Activated T-cell treated with anti-CD3 and anti-CD28 coated beads, Interleukin-2, amount 50 U/mL, for 24 hours (primary cell): ENCODE data around the gene PTPRU.
"Not testable (repeated sequence)": the region's sequence is repeated elsewhere in the genome, so short reads cannot be mapped to it uniquely, and the experiment has no call there.

ENCODE experiments used
- DNase-seq: peaks from one replicate; pipeline ENCODE4 v3.0.0-alpha.2; 2020
- H3K27ac Mint-ChIP-seq: 2 replicates; pipeline ENCODE4 v1.8.0; 2020; ENCODE audit warnings: mild to moderate bottlenecking, mixed read lengths
- H3K27me3 Mint-ChIP-seq: 2 replicates; pipeline ENCODE4 v1.8.0; 2020; ENCODE audit warnings: mixed read lengths
- H3K36me3 Mint-ChIP-seq: 2 replicates; pipeline ENCODE4 v1.8.0; 2020; ENCODE audit warnings: low read depth, mixed read lengths
- H3K4me1 Mint-ChIP-seq: 2 replicates; pipeline ENCODE4 v1.8.0; 2020; ENCODE audit warnings: low read depth, mixed read lengths
- H3K4me3 Mint-ChIP-seq: 2 replicates; pipeline ENCODE4 v1.8.0; 2020; ENCODE audit warnings: mild to moderate bottlenecking, moderate library complexity, mixed read lengths
- H3K9me3 Mint-ChIP-seq: 2 replicates; pipeline ENCODE4 v1.8.0; 2020; ENCODE audit warnings: mixed read lengths

PTPRU gene

GRCh38 chr1:29297450-29297849, 61.1 kb downstream of the PTPRU start:
- H3K9me3 Mint-ChIP-seq, result no peaks in the 10 kb centered on the region
- DNase-seq, result no peak
- no peaks in the 10 kb centered on the region for H3K36me3 Mint-ChIP-seq
- peaks cover 14% of the 10 kb centered on the region for H3K27me3 Mint-ChIP-seq
- H3K27ac Mint-ChIP-seq, result no peak overlapping the region
- no peaks in the 10 kb centered on the region for H3K4me1 Mint-ChIP-seq
- no peak overlapping the region for H3K4me3 Mint-ChIP-seq

- DNase-seq, result no peak
- Mint-ChIP-seq H3K36me3 (no peaks in the 10 kb centered on the region), H3K4me1 (no peaks in the 10 kb centered on the region), H3K27ac (no peak overlapping the region), H3K9me3 (no peaks in the 10 kb centered on the region), H3K4me3 (no peak overlapping the region), H3K27me3 (peaks cover 14% of the 10 kb centered on the region)
Measured at GRCh38 chr1:29298246-29298645, 61.9 kb downstream of the PTPRU start.

- no peaks in the 10 kb centered on the region for H3K4me1 Mint-ChIP-seq
- no peak for DNase-seq
- no peaks in the 10 kb centered on the region for H3K36me3 Mint-ChIP-seq
- H3K27me3 Mint-ChIP-seq, result peaks cover 14% of the 10 kb centered on the region
- H3K27ac Mint-ChIP-seq, result no peak overlapping the region
- no peak overlapping the region for H3K4me3 Mint-ChIP-seq
- no peaks in the 10 kb centered on the region for H3K9me3 Mint-ChIP-seq
Measured at GRCh38 chr1:29299446-29299845, 63.1 kb downstream of the PTPRU start.

- H3K9me3 Mint-ChIP-seq, DNase-seq, H3K27ac Mint-ChIP-seq, H3K36me3 Mint-ChIP-seq, H3K4me1 Mint-ChIP-seq, H3K4me3 Mint-ChIP-seq: not testable (repeated sequence)
- H3K27me3 Mint-ChIP-seq, result peaks cover 14% of the 10 kb centered on the region
Measured at GRCh38 chr1:29301732-29302131, 65.4 kb downstream of the PTPRU start.

GRCh38 chr1:29303201-29304024, 67.1 kb downstream of the PTPRU start:
- no peaks in the 10 kb centered on the region for H3K36me3 Mint-ChIP-seq
- H3K4me3 Mint-ChIP-seq, result no peak overlapping the region
- H3K27ac Mint-ChIP-seq, result no peak overlapping the region
- no peaks in the 10 kb centered on the region for H3K9me3 Mint-ChIP-seq
- H3K4me1 Mint-ChIP-seq, result no peaks in the 10 kb centered on the region
- DNase-seq, result no peak
- H3K27me3 Mint-ChIP-seq, result peaks cover 5% of the 10 kb centered on the region

- H3K27me3 Mint-ChIP-seq, result no peaks in the 10 kb centered on the region
- DNase-seq, result no peak
- no peaks in the 10 kb centered on the region for H3K9me3 Mint-ChIP-seq
- H3K4me1 Mint-ChIP-seq, result no peaks in the 10 kb centered on the region
- no peak overlapping the region for H3K4me3 Mint-ChIP-seq
- H3K27ac Mint-ChIP-seq, result no peak overlapping the region
- no peaks in the 10 kb centered on the region for H3K36me3 Mint-ChIP-seq
Measured at GRCh38 chr1:29304025-29304684, 67.8 kb downstream of the PTPRU start.

GRCh38 chr1:29305943-29306342, 69.6 kb downstream of the PTPRU start:
- no peaks in the 10 kb centered on the region for H3K4me1 Mint-ChIP-seq
- no peaks in the 10 kb centered on the region for H3K36me3 Mint-ChIP-seq
- no peak overlapping the region for H3K27ac Mint-ChIP-seq
- no peaks in the 10 kb centered on the region for H3K9me3 Mint-ChIP-seq
- H3K4me3 Mint-ChIP-seq, result no peak overlapping the region
- H3K27me3 Mint-ChIP-seq, result no peaks in the 10 kb centered on the region
- no peak for DNase-seq

GRCh38 chr1:29306471-29307140, 70.3 kb downstream of the PTPRU start:
- Mint-ChIP-seq H3K36me3 (no peaks in the 10 kb centered on the region), H3K27ac (no peak overlapping the region), H3K4me1 (no peaks in the 10 kb centered on the region), H3K9me3 (no peaks in the 10 kb centered on the region), H3K4me3 (no peak overlapping the region), H3K27me3 (no peaks in the 10 kb centered on the region)
- DNase-seq, result no peak

- Mint-ChIP-seq H3K36me3 (no peaks in the 10 kb centered on the region), H3K4me1 (no peaks in the 10 kb centered on the region), H3K4me3 (no peak overlapping the region), H3K9me3 (no peaks in the 10 kb centered on the region), H3K27me3 (no peaks in the 10 kb centered on the region), H3K27ac (no peak overlapping the region)
- no peak for DNase-seq
Measured at GRCh38 chr1:29309075-29309474, 72.8 kb downstream of the PTPRU start.

- Mint-ChIP-seq H3K9me3 (no peaks in the 10 kb centered on the region), H3K4me3 (no peak overlapping the region), H3K4me1 (no peaks in the 10 kb centered on the region), H3K36me3 (no peaks in the 10 kb centered on the region), H3K27me3 (no peaks in the 10 kb centered on the region), H3K27ac (no peak overlapping the region)
- no peak for DNase-seq
Measured at GRCh38 chr1:29309621-29310020, 73.3 kb downstream of the PTPRU start.

- no peaks in the 10 kb centered on the region for H3K36me3 Mint-ChIP-seq
- no peaks in the 10 kb centered on the region for H3K4me1 Mint-ChIP-seq
- H3K27ac Mint-ChIP-seq, result no peak overlapping the region
- H3K27me3 Mint-ChIP-seq, result no peaks in the 10 kb centered on the region
- no peaks in the 10 kb centered on the region for H3K9me3 Mint-ChIP-seq
- H3K4me3 Mint-ChIP-seq, result no peak overlapping the region
- no peak for DNase-seq
Measured at GRCh38 chr1:29310616-29311180, 74.4 kb downstream of the PTPRU start.

- Mint-ChIP-seq H3K4me3 (no peak overlapping the region), H3K27me3 (no peaks in the 10 kb centered on the region), H3K36me3 (no peaks in the 10 kb centered on the region), H3K4me1 (no peaks in the 10 kb centered on the region), H3K9me3 (no peaks in the 10 kb centered on the region), H3K27ac (no peak overlapping the region)
- no peak for DNase-seq
Measured at GRCh38 chr1:29311352-29312030, 75.2 kb downstream of the PTPRU start.

- no peak overlapping the region for H3K27ac Mint-ChIP-seq
- DNase-seq, result no peak
- H3K9me3 Mint-ChIP-seq, result no peaks in the 10 kb centered on the region
- H3K4me3 Mint-ChIP-seq, result no peak overlapping the region
- H3K27me3 Mint-ChIP-seq, result no peaks in the 10 kb centered on the region
- no peaks in the 10 kb centered on the region for H3K4me1 Mint-ChIP-seq
- no peaks in the 10 kb centered on the region for H3K36me3 Mint-ChIP-seq
Measured at GRCh38 chr1:29312469-29313461, 76.4 kb downstream of the PTPRU start.
